ENCODE results near the gene GLTP. TPM values are rescaled to one million over a fixed set of nuclear protein-coding genes. Genes with fewer than 3 reads are reported as not detected.
"Not testable (repeated sequence)": the region's sequence is repeated elsewhere in the genome, so short reads cannot be mapped to it uniquely, and the experiment has no call there.

Gene GLTP
- total RNA-seq, 1 donor from 2014 or later, result 28.2 TPM

DNA sequence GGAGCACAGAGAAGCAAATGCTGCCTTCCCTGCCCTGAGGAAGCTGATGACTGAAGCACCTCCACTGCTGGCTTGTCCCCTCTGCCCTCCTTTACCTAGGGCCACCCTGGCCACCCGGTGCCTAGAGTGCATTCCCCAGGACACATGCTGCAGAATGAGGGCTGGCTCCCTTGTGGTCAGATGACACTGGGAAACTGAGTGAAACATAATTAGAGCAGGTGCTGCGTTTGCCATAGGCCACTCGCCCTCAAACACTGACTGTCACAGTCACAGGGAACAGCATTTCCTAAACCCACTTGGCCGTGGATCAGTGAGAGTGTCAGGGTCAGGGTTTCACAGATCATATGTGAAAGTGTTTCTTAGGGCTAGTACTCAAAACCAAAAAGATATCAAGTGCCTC lies 35.7 kb upstream of the GLTP start:
- intact Hi-C loops (cut with micrococcal nuclease), result no loop called here
- peak overlapping the region; percentile 65 for H3K27ac Mint-ChIP-seq
- no peak for DNase-seq
- no peaks in the 10 kb centered on the region for H3K4me1 Mint-ChIP-seq
- H3K9me3 Mint-ChIP-seq, result no peaks in the 10 kb centered on the region
- H3K36me3 Mint-ChIP-seq (ENCODE audit: low read depth), result peaks cover 67% of the 10 kb centered on the region
- H3K27me3 Mint-ChIP-seq, result no peaks in the 10 kb centered on the region
- H3K4me3 Mint-ChIP-seq, result no peak overlapping the region

DNA sequence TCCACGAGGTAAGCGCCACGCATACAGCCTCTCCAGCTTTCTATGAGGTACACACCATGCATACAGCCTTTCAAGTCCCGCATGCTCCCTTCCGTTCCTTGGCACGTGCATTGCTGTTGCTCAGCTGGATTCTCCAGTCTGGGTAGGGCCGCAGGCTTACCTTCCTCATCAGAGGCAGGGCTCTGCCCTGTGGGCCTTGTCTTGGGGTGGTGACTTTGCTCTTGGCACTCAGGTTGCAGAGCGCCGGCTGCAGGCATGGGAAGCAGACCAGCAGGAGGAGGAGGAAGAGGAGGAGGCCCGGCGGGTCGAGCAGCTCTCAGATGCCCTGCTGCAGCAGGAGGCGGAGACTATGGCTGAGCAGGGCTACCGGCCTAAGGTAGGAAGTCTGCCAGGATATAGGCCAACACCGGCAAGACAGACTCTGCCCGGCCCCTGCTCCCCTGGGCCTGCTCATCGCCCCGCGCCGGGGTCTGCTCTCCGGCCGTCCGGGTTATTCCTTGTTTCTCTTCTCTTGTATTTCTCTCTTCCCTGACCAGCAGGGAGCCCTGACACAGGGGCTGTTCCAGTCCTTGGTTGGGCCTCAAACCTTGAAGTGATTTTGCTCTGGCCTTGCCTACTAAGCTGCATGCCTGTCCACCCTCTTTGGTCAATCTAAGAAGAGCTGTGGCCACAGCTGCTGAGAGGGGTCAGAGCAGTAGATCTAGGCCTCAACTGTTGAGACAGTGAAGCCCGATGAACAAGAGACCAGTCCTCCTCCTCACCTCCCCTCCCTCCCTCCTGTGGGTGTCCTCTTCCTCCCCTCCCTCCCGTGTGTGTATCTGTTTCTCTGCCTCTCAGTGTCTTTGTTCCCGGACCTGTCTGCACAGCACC lies 35.1 kb upstream of the GLTP start:
- Mint-ChIP-seq H3K9me3 (no peaks in the 10 kb centered on the region), H3K4me3 (no peak overlapping the region), H3K36me3 (ENCODE audit: low read depth) (peaks cover 68% of the 10 kb centered on the region), H3K27me3 (no peaks in the 10 kb centered on the region), H3K27ac (peak overlapping the region; percentile 65), H3K4me1 (no peaks in the 10 kb centered on the region)
- no peak for DNase-seq
- intact Hi-C loops (cut with micrococcal nuclease), result no loop called here

DNA sequence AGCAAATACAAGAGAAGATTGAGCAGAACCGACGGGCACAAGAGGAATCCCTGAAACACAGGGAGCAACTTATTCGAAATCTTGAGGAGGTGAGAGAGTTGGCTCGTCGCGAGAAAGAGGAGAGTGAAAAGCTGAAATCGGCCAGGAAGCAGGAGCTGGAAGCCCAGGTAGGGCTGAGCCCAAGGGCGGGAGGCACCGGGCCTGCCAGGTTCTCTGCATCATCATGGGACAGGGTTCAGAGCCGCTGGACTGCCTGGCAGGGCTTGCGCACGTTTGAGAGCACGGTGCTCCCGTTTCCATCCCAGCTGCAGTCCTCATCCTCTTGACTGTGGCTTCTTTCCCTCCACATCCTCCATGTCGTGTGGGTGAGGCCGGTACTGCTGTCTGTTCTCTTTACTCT lies 34.1 kb upstream of the GLTP start:
- no peak for DNase-seq
- intact Hi-C loops (cut with micrococcal nuclease), result no loop called here
- no peak overlapping the region for H3K4me3 Mint-ChIP-seq
- peaks cover 61% of the 10 kb centered on the region for H3K36me3 Mint-ChIP-seq (ENCODE audit: low read depth)
- H3K27ac Mint-ChIP-seq, result no peak overlapping the region
- H3K4me1 Mint-ChIP-seq, result no peaks in the 10 kb centered on the region
- H3K27me3 Mint-ChIP-seq, result no peaks in the 10 kb centered on the region
- H3K9me3 Mint-ChIP-seq, result no peaks in the 10 kb centered on the region

DNA sequence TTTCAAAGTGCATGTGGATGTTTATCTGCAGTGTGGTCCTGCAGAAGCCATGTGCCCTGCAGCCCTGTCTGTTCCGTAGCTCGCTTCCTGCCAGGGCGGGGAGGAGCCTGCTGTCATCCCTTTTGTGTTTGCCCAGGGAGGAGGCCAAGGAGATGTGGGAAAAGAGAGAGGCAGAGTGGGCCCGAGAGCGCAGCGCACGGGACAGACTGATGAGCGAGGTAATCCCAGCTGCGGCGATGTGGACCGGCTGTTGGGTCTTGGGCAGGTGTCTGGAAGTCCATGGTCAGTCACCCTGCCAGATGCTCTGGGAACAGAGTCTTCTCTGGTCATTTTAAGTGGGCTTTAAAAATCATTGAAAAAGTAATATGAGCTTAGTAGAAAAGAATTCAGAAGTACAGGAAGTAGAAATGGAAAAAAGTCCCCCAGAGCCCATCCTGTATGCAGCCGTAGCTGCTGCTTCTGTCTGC lies 32.5 kb upstream of the GLTP start:
- no peak overlapping the region for H3K27ac Mint-ChIP-seq
- DNase-seq, result no peak
- H3K27me3 Mint-ChIP-seq, result no peaks in the 10 kb centered on the region

DNA sequence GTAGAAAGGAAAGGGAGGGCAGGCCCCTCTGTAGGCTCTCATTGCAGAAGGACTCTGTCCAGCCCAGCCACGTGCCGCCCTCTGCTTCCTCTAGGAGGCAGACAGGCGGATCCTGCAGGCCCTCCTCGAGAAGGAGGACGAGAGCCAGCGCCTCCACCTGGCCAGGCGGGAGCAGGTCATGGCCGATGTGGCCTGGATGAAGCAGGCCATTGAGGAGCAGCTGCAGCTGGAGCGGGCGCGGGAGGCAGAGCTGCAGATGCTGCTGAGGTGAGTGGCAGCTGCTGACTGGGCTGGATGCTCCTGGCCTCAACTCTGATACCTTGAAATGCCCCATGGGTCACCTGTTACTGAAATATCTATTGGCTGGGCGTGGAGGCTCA lies 30.6 kb upstream of the GLTP start:
- intact Hi-C loops (cut with micrococcal nuclease), result no loop called here
- Mint-ChIP-seq H3K27ac (no peak overlapping the region), H3K4me1 (no peaks in the 10 kb centered on the region), H3K27me3 (no peaks in the 10 kb centered on the region), H3K4me3 (no peak overlapping the region), H3K9me3 (no peaks in the 10 kb centered on the region), H3K36me3 (ENCODE audit: low read depth) (peaks cover 71% of the 10 kb centered on the region)
- peak; percentile 65 for DNase-seq

More for the DNA sequence above, 32.5 kb upstream of the GLTP start:
- H3K9me3 Mint-ChIP-seq, result no peaks in the 10 kb centered on the region
- no peak overlapping the region for H3K4me3 Mint-ChIP-seq
- no peaks in the 10 kb centered on the region for H3K4me1 Mint-ChIP-seq
- intact Hi-C loops (cut with micrococcal nuclease), result no loop called here
- H3K36me3 Mint-ChIP-seq (ENCODE audit: low read depth), result peaks cover 64% of the 10 kb centered on the region

DNA sequence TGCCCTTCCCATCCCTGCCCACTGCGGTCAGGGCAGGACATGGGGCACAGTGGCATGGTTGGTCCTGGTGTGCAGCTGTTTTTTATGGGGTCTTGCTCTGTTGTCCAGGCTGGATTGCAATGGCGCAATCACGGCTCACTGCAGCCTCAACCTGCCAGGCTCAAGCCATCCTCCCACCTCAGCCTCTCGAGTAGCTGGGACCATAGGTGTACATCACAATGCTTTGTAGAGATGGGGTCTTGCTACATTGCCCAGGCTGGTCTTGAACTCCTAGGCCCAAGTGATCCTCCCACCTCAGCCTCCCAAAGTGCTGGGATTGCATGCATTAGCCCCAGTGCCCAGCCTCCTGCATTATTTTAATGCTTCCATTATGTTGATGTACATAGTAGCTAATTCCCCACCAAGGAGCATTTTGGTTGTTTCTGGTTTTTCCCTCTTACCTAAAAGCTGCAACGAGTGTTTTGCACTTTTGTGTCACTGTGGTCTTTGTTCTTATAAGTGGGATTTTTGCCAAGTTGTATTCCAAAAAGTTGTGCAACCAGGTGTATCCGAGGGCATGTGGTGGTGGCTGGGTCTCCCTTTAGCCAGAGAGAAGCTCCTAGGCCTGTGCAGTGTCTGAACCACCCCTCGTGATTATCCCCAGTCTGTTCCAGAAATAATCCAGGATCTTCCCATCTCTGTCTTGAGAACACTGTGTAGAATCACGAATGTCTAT lies 30.1 kb upstream of the GLTP start:
- H3K36me3 Mint-ChIP-seq (ENCODE audit: low read depth), result peaks cover 68% of the 10 kb centered on the region
- no peaks in the 10 kb centered on the region for H3K27me3 Mint-ChIP-seq
- H3K27ac Mint-ChIP-seq, result no peak overlapping the region
- H3K4me3 Mint-ChIP-seq, result no peak overlapping the region
- H3K9me3 Mint-ChIP-seq, result no peaks in the 10 kb centered on the region
- H3K4me1 Mint-ChIP-seq, result no peaks in the 10 kb centered on the region
- intact Hi-C loops (cut with micrococcal nuclease), result no loop called here
- no peak for DNase-seq

- intact Hi-C loops (cut with micrococcal nuclease), result loop anchor here (10.0 kb wide), 1 partner anchor 50 kb away; no protein-coding TSS in a partner anchor
- H3K27me3 Mint-ChIP-seq, result no peaks in the 10 kb centered on the region
- no peak overlapping the region for H3K4me3 Mint-ChIP-seq
- peaks cover 12% of the 10 kb centered on the region for H3K4me1 Mint-ChIP-seq
- H3K27ac Mint-ChIP-seq, result no peak overlapping the region
- H3K9me3 Mint-ChIP-seq, result no peaks in the 10 kb centered on the region
- DNase-seq, result no peak
- H3K36me3 Mint-ChIP-seq (ENCODE audit: low read depth), result peaks cover 50% of the 10 kb centered on the region
These were observed 25.0 kb upstream of the GLTP start for GRCh38 chr12:109905301-109905700.

GRCh38 chr12:109902891-109903418 lies 22.6 kb upstream of the GLTP start:
- Mint-ChIP-seq H3K27me3 (no peaks in the 10 kb centered on the region), H3K4me3 (no peak overlapping the region), H3K9me3 (no peaks in the 10 kb centered on the region), H3K27ac (no peak overlapping the region), H3K4me1 (peaks cover 17% of the 10 kb centered on the region), H3K36me3 (ENCODE audit: low read depth) (peaks cover 38% of the 10 kb centered on the region)
- intact Hi-C loops (cut with micrococcal nuclease), result loop anchor here (5.0 to 10.0 kb wide), 2 partner anchors 48 to 331 kb away; partner anchors contain the start of genes MMAB and MVK
- no peak for DNase-seq

- peak overlapping the region; percentile 90 for H3K4me3 Mint-ChIP-seq
- peak overlapping the region; percentile 98 for H3K27ac Mint-ChIP-seq
- no peaks in the 10 kb centered on the region for H3K27me3 Mint-ChIP-seq
- DNase-seq, result peak; percentile 69
- H3K36me3 Mint-ChIP-seq (ENCODE audit: low read depth), result peaks cover 18% of the 10 kb centered on the region
- peaks cover 17% of the 10 kb centered on the region for H3K4me1 Mint-ChIP-seq
- intact Hi-C loops (cut with micrococcal nuclease), result loop anchor here (1.0 to 10.0 kb wide), 4 partner anchors 20 to 329 kb away; partner anchors contain the start of genes GIT2, GLTP, MMAB and MVK
- H3K9me3 Mint-ChIP-seq, result no peaks in the 10 kb centered on the region
These were observed 20.6 kb upstream of the GLTP start for GRCh38 chr12:109900752-109901580.

GRCh38 chr12:109899783-109900751 lies 19.7 kb upstream of the GLTP start, which contains the start of gene TCHP:
TCHP (plus strand) TSS chr12:109900274; CDS start chr12:109903027, 2,753 bp downstream.
- Mint-ChIP-seq H3K27ac (peak within 1 kb of the TSS; percentile 98), H3K9me3 (no peaks in the 10 kb centered on the region), H3K27me3 (no peaks in the 10 kb centered on the region), H3K4me3 (peak within 1 kb of the TSS; percentile 90), H3K4me1 (peaks cover 17% of the 10 kb centered on the region), H3K36me3 (ENCODE audit: low read depth) (peaks cover 15% of the 10 kb centered on the region)
- DNase-seq, result peak; percentile 93
- intact Hi-C loops (cut with micrococcal nuclease), result loop anchor here (1.0 to 10.0 kb wide), 4 partner anchors 19 to 328 kb away; partner anchors contain the start of genes GIT2, GLTP, MMAB and MVK

GRCh38 chr12:109899345-109899744 lies 19.0 kb upstream of the GLTP start:
- H3K4me1 Mint-ChIP-seq, result peaks cover 17% of the 10 kb centered on the region
- intact Hi-C loops (cut with micrococcal nuclease), result not testable (repeated sequence)

GRCh38 chr12:109897029-109897428 lies 16.7 kb upstream of the GLTP start:
- H3K27me3 Mint-ChIP-seq, result no peaks in the 10 kb centered on the region

More at GRCh38 chr12:109899345-109899744, 19.0 kb upstream of the GLTP start:
- H3K9me3 Mint-ChIP-seq; H3K27me3 Mint-ChIP-seq; H3K36me3 Mint-ChIP-seq (ENCODE audit: low read depth); DNase-seq: not testable (repeated sequence)
- Mint-ChIP-seq H3K4me3 (peak overlapping the region; percentile 90), H3K27ac (peak overlapping the region; percentile 98)

More at GRCh38 chr12:109897029-109897428, 16.7 kb upstream of the GLTP start:
- DNase-seq, result no peak
- Mint-ChIP-seq H3K4me1 (peaks cover 30% of the 10 kb centered on the region), H3K9me3 (no peaks in the 10 kb centered on the region), H3K27ac (no peak overlapping the region), H3K4me3 (no peak overlapping the region), H3K36me3 (ENCODE audit: low read depth) (no peaks in the 10 kb centered on the region)
- intact Hi-C loops (cut with micrococcal nuclease), result no loop called here
